Osteocyte (in vitro differentiated cells): ENCODE measurements around the gene PEX14. TPM values are rescaled to one million over a fixed set of nuclear protein-coding genes. Genes with fewer than 3 reads are reported as not detected.

ENCODE experiments used
- total RNA-seq: library from RNA; stranded (reverse); gene quantifications from 2 replicates; pipeline ENCODE4 v1.2.1, GENCODE V29; 2021

The PEX14 gene
- total RNA-seq, 1 donor from 2014 or later = 22.2 TPM

Other genes starting within 250 kb of the PEX14 start
- 197 and 199 TPM in 2 replicates for gene PGD, start 75.9 kb upstream of the PEX14 start, total RNA-seq
- gene CENPS, start 44.5 kb upstream of the PEX14 start, total RNA-seq = 12.0 and 14.1 TPM in 2 replicates
- 0.40 and 0.68 TPM in 2 replicates for gene CORT, start 24.9 kb upstream of the PEX14 start, total RNA-seq
- 39.6 and 39.8 TPM in 2 replicates for gene DFFA, start 2.4 kb upstream of the PEX14 start, total RNA-seq